Panc1 (cell line): ENCODE measurements around the gene NSD2. TPM values are rescaled to one million over a fixed set of nuclear protein-coding genes. Genes with fewer than 3 reads are reported as not detected.

Experiments used
- ATAC-seq: fragments of 200-7000 bp; cut with Tn5 transposase; 2 replicates; pipeline ENCODE4 v1.9.1; 2020; ENCODE audit warnings: mild to moderate bottlenecking, moderate library complexity
- BruUV-seq: library from RNA; stranded (reverse); fragments of 400-500 nt; replicated peaks from 2 replicates; lab custom pipeline; 2021; lab: Mats Ljungman, UMichigan
- CTCF ChIA-PET: fragments of 300-600 bp; sonication (Branson Sonifier 250); formaldehyde crosslinking; loops from one replicate; lab custom pipeline; 2022; ENCODE audit warnings: antibody characterized with exemption; lab: Charles Lee
- POLR2A ChIA-PET: fragments of 300-600 bp; sonication (Branson Sonifier 250); formaldehyde crosslinking; loops from one replicate; lab custom pipeline; 2022; ENCODE audit warnings: antibody characterized with exemption; lab: Charles Lee
- DNase-seq: peaks from one replicate; pipeline ENCODE4 v3.0.0-alpha.2; 2010; ENCODE audit warnings: low read depth, low spot score
- H3K27ac ChIP-seq: 2 replicates; pipeline ENCODE4 v1.5.1; 2011; ENCODE audit warnings: mild to moderate bottlenecking, low read length, inconsistent platforms
- H3K27me3 ChIP-seq: fragments of 200-500 bp; sonication (Bioruptor generic); 2 replicates; pipeline ENCODE4 v1.6.0; 2014; ENCODE audit warnings: low read length, inconsistent platforms; ENCODE audit not compliant: control insufficient read depth, insufficient read depth
- H3K36me3 ChIP-seq: fragments of 200-500 bp; sonication (Bioruptor generic); 2 replicates; pipeline ENCODE4 v1.5.1; 2014; ENCODE audit warnings: inconsistent platforms, mild to moderate bottlenecking, low read length, moderate library complexity; ENCODE audit not compliant: control insufficient read depth, insufficient read depth
- H3K4me1 ChIP-seq: 2 replicates; pipeline ENCODE4 v1.5.1; 2011; ENCODE audit warnings: inconsistent platforms, mild to moderate bottlenecking, low read length, moderate library complexity; ENCODE audit not compliant: control insufficient read depth, insufficient read depth
- H3K4me3 ChIP-seq, 2 experiments: 2 replicates each; pipeline ENCODE4 v1.5.1; 2011 to 2012; ENCODE audit warnings: low read depth in 2 of 2, low read length in 2 of 2, mild to moderate bottlenecking in 2 of 2, inconsistent platforms in 1 of 2, moderate library complexity in 1 of 2
- H3K9me3 ChIP-seq: fragments of 200-500 bp; sonication (Bioruptor generic); 2 replicates; pipeline ENCODE4 v1.5.1; 2014; ENCODE audit warnings: low read depth, mild to moderate bottlenecking, inconsistent platforms, low read length, moderate library complexity; ENCODE audit not compliant: control insufficient read depth, insufficient read depth
- POLR2AphosphoS5 ChIP-seq: IDR thresholded peaks from 2 replicates; pipeline ENCODE4 v1.6.1; 2012; ENCODE audit warnings: mild to moderate bottlenecking, low read depth, low read length, moderate library complexity
- SIN3A ChIP-seq: IDR thresholded peaks from 2 replicates; pipeline ENCODE4 v1.6.1; 2012; ENCODE audit warnings: low read depth, mild to moderate bottlenecking, low read length, moderate library complexity, borderline replicate concordance; ENCODE audit not compliant: insufficient read depth
- TCF7L2 ChIP-seq: IDR thresholded peaks from 2 replicates; pipeline ENCODE4 v1.6.1; 2011; ENCODE audit warnings: mild to moderate bottlenecking, low read depth, low read length, inconsistent platforms
- in situ Hi-C: cut with HindIII; loops from 2 replicates; pipeline ENCODE4 v1.10.0; 2016; ENCODE audit warnings: low sequenced_read_pairs, low pct_unique_long_range_greater_than_20kb
- intact Hi-C: fragments of 100-400 bp; cut with micrococcal nuclease; formaldehyde crosslinking; loops from one replicate; pipeline ENCODE4 v1.10.0; 2022; ENCODE audit not compliant: unreplicated experiment
- total RNA-seq: library from RNA; stranded (reverse); gene quantifications from one replicate; pipeline ENCODE4 v1.2.1, GENCODE V29; 2021; ENCODE audit not compliant: unreplicated experiment
- TF ChIP-seq, protein P1 (sequence below): fragments of 450-650 bp; IDR thresholded peaks from 2 replicates; pipeline ENCODE4 v1.5.1; 2017; ENCODE audit warnings: mild to moderate bottlenecking
- TF ChIP-seq, protein P2 (sequence below), 2 experiments: IDR thresholded peaks; 2 replicates each; pipeline ENCODE4 v1.6.1; 2011 to 2012; ENCODE audit warnings: low read depth in 2 of 2, control low read depth in 1 of 2, low read length in 1 of 2, mild to moderate bottlenecking in 1 of 2, moderate library complexity in 1 of 2; ENCODE audit not compliant: insufficient read depth in 1 of 2

Gene NSD2
- total RNA-seq, 1 experiment from 2014 or later = 116 TPM

DNA sequence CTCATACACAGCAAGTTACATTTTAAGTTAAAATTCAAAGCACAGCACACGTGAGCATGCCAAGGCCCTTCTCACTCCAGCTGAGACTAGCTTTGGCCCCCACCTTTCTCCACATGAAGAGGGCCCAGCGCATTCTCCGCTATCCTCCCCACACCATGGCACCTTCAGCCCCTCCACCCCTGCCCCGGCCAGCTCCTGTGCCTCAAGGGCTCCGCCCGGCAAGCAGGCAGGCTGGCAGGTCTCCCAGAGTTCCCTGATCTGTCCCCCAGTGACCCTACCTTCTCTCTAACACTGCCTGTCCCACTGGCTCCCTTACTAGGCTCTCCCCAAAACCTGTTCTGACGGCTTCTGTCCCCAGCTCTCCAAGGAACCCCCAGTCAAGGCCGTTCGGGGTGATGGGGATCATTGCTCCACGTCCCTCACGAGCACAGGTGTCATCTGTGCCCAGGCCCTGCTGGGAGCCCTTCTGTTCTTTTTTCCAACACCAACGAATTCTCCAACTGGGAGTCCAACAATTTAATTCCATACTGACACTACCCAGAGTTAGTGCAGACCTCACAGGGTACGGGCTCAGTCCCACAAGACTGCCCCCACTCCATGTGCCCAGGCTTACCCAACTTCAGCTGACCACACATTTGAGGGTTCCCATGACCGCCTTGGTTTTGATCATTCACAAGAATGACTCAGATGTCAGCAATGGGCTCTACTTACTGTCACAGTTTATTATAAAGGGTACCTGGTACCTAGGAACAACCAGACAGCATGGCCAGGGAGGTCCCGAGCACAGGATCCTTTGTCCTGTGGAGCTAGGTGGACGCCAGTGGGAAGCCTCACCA lies 19.4 kb upstream of the NSD2 start:
- TF ChIP-seq TCF7L2 (no peak), POLR2AphosphoS5 (no peak), SIN3A (no peak)
- TF ChIP-seq, protein P1, sequence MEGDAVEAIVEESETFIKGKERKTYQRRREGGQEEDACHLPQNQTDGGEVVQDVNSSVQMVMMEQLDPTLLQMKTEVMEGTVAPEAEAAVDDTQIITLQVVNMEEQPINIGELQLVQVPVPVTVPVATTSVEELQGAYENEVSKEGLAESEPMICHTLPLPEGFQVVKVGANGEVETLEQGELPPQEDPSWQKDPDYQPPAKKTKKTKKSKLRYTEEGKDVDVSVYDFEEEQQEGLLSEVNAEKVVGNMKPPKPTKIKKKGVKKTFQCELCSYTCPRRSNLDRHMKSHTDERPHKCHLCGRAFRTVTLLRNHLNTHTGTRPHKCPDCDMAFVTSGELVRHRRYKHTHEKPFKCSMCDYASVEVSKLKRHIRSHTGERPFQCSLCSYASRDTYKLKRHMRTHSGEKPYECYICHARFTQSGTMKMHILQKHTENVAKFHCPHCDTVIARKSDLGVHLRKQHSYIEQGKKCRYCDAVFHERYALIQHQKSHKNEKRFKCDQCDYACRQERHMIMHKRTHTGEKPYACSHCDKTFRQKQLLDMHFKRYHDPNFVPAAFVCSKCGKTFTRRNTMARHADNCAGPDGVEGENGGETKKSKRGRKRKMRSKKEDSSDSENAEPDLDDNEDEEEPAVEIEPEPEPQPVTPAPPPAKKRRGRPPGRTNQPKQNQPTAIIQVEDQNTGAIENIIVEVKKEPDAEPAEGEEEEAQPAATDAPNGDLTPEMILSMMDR = no peak
- TF ChIP-seq, protein P2, sequence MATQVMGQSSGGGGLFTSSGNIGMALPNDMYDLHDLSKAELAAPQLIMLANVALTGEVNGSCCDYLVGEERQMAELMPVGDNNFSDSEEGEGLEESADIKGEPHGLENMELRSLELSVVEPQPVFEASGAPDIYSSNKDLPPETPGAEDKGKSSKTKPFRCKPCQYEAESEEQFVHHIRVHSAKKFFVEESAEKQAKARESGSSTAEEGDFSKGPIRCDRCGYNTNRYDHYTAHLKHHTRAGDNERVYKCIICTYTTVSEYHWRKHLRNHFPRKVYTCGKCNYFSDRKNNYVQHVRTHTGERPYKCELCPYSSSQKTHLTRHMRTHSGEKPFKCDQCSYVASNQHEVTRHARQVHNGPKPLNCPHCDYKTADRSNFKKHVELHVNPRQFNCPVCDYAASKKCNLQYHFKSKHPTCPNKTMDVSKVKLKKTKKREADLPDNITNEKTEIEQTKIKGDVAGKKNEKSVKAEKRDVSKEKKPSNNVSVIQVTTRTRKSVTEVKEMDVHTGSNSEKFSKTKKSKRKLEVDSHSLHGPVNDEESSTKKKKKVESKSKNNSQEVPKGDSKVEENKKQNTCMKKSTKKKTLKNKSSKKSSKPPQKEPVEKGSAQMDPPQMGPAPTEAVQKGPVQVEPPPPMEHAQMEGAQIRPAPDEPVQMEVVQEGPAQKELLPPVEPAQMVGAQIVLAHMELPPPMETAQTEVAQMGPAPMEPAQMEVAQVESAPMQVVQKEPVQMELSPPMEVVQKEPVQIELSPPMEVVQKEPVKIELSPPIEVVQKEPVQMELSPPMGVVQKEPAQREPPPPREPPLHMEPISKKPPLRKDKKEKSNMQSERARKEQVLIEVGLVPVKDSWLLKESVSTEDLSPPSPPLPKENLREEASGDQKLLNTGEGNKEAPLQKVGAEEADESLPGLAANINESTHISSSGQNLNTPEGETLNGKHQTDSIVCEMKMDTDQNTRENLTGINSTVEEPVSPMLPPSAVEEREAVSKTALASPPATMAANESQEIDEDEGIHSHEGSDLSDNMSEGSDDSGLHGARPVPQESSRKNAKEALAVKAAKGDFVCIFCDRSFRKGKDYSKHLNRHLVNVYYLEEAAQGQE (IDR thresholded peaks at IDR 0.05; ENCODE audit: insufficient read depth in 1 of 2, low read depth in 2 of 2, low read length in 1 of 2) = no peak
- BruUV-seq = no TSS peak
- Histone ChIP-seq H3K4me1 (peaks cover 15% of the 10 kb centered on the region), H3K27ac (no peak overlapping the region), H3K36me3 (peaks cover 5% of the 10 kb centered on the region), H3K4me3 (no peak overlapping the region), H3K27me3 (no peaks in the 10 kb centered on the region), H3K9me3 (no peaks in the 10 kb centered on the region)
- no peak for DNase-seq
- ChIA-PET CTCF (no interaction called here), POLR2A (no interaction called here)
- in situ Hi-C loops = no loop called here
- ATAC-seq = no peak
- intact Hi-C loops = no loop called here

DNA sequence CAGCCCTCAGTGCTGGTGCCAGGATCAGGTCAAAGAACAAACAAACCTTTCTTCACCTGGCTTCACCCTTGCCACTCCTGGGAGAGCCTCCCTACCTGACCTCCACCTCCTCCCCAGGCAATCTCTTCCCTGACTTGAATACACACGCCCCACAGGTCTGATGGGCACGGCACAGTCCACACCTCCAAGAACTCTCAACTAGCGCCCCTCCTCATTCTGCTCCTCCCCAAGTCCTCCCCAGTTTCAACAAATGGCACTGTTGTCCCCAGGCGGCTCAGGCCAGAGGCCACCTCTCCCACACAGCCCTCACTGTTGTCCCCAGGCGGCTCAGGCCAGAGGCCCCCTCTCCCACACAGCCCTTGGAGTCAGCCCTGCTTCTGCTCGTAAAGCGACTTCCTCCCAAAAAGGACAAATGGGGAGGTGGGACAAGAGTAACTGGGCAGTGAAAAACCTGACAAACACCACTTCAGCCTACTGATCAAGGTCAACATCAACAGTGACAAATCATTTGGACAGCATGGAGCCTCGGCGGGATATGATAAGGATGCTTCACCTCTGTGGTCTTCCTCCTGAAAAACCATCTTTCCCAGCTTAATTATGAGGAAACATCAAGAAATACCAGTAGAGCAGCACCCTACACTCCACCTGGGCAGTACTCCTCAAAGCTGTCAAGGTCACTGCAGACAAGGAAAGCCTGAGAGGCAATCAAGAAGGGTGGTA lies 18.1 kb upstream of the NSD2 start:
- H3K36me3 ChIP-seq = peaks cover 5% of the 10 kb centered on the region
- CTCF ChIA-PET = no interaction called here
- no peak overlapping the region for H3K4me3 ChIP-seq
- intact Hi-C loops (no loop called here), in situ Hi-C loops (no loop called here)
- BruUV-seq = no TSS peak
- ATAC-seq (no peak), DNase-seq (no peak)
- H3K4me1 ChIP-seq = peaks cover 15% of the 10 kb centered on the region
- no peak overlapping the region for H3K27ac ChIP-seq
- no peaks in the 10 kb centered on the region for H3K9me3 ChIP-seq
- no peaks in the 10 kb centered on the region for H3K27me3 ChIP-seq
- POLR2A ChIA-PET = no interaction called here
- no peak for TF ChIP-seq SIN3A
- TF ChIP-seq POLR2AphosphoS5 = no peak
- TF ChIP-seq, protein P1 = no peak
- no peak for TF ChIP-seq TCF7L2
- TF ChIP-seq, protein P2 (IDR thresholded peaks at IDR 0.05; ENCODE audit: insufficient read depth in 1 of 2, low read depth in 2 of 2, low read length in 1 of 2) = no peak
